Activated CD4-positive, CD25-positive, alpha-beta regulatory T cell (primary cell): ENCODE measurements around the gene PTPRE.

Experiments
- DNase-seq, 4 experiments: peaks; one replicate each; lab custom pipeline; 2025; lab: John Stamatoyannopoulos, UW

The PTPRE gene

GRCh38 chr10:127906548-127907377 is at the start of gene PTPRE:
PTPRE (plus strand) TSS chr10:127907103; CDS start chr10:128040882, 133,779 bp downstream.
- peak; percentile 40 to 51 (median 42) for DNase-seq

GRCh38 chr10:127860592-127860991 is 46.3 kb upstream of the PTPRE start:
- DNase-seq, result no peak

DNA sequence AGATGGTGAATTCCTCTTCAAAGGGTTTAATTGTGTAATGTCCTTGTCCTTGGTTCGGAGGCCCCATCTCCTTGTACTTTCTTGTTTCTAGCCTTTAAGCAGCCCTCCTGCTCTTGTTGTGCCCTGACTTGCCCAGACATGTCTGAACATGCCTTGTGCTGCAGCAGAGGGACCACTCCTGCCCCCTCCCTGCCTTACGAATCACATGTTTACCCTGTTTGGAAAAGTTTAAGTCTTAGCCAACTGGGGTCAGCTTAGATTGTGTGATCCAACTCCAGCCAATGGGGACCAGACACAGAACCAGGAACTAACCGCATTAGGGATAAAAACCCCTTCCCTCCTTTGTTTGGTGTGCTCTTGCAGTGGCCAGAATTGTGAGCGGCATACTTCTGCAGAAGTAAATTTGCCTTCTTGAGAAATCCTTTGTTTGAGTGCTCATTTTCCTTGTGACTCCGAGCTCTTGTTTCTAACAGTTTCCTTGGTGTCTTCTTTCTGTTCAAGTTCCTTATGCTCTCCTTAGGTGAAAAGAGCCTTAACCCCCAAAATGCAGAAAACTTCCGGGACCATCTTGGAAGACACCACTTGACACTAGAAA is 43.6 kb upstream of the PTPRE start:
- no peak for DNase-seq

- DNase-seq, result no peak
Measured at GRCh38 chr10:127866276-127867013, 40.5 kb upstream of the PTPRE start.

- DNase-seq, result no peak
Measured at GRCh38 chr10:127867805-127868204, 39.1 kb upstream of the PTPRE start.

- no peak for DNase-seq
Measured at GRCh38 chr10:127869329-127869728, 37.6 kb upstream of the PTPRE start.

- no peak for DNase-seq
Measured at GRCh38 chr10:127871631-127872010, 35.3 kb upstream of the PTPRE start.

DNA sequence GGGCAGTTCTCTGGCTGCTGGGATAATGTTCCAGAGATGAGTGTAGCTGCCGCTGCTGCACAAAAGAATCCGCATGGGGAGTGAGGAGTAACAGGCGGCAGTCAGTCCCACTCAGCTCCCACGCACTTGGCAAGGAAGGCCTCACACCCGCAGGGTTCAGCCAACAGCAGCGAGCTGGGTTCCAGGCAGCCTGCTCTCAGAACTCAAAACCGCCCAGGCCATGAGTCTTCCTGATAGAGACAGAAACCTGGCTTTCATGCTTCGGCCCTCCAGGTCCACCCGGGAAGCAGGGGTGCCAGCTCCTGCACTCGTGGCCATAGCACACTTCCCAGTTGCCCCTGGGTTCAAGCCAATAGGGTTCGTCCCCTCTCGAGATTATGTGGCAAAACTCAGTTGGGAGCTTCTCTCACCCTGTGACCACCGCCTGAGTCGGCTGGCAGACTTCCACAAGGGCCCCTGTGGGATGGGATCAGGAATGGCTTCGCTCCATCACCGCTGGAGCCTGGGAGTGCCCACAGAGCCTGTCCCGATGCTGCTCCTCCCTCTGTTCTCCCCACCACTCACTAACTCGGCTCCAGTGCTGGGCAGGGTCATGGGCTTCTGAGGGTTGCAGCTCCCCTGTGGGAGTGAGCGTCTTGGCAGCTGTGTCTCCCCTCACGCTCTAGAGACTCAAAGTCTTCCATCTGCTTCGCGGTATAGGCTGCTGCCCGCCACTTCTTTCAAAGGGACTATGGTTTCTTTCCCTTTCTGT is 34.7 kb upstream of the PTPRE start:
- DNase-seq, result no peak

- no peak for DNase-seq
Measured at GRCh38 chr10:127872871-127873600, 33.9 kb upstream of the PTPRE start.

DNA sequence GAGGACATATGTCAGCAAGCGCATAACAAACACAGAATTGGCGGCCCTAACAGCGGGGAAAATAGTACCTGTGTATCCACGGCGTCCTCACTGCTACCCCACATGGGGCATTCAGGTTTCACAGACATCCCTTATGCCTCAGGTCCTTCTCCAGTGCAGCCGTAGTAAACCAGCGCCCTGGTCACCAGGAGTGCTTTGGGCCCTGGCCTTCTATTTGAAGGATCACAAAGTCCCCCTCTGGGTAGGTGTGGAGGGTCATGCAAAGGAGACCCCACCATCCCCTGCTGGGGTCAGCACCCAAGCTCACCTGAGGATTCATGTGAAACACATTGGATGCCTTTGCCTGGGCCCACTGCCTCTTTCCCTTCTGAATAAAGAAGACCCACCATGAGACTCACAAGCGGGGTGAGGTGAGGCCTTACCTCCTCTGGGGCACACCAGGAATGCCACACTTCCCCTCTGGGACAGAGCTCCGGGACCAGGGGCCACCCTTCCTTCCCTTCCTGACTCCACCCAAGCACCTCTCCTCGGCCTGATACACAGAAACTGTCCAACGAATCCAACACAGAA is 32.9 kb upstream of the PTPRE start:
- no peak for DNase-seq

DNA sequence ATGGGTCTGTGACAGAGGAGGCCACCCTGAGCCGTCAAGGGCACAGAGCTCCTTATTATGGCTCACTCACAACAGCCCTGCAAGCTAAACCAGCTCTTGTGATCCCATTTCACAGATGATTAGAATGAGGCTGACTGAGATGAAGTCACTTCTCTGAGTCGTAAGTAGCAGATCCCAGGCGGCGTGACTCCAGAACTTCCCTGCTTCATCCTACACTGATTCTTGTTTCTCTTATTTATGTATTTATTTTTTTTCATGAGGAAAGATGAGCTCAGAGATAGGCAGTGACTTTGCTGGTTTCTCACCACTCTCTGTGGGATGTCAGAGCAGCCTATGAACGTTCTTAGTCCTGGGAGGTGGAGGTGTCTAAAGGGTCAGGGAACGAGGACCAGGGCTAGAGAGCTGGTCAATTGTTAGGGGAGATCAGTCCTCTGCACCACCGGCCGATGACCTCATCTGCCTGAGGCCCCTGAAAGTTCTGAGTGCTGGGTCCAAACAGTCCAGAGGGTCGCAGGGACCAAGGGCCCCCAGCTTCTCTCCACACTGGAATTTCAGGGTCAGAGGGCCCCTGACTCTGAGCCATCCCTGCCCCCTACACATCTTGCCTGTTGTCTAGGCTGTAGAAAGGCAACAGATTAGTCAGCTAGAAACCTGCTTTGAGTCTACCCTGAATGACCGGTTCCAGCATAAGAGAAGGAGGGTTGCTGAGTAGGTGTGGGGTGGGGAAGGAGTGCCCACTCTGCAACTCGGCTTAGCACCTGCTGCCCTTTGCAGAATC is 32.0 kb upstream of the PTPRE start:
- DNase-seq, result no peak

- no peak for DNase-seq
Measured at GRCh38 chr10:127875449-127875765, 31.5 kb upstream of the PTPRE start.

DNA sequence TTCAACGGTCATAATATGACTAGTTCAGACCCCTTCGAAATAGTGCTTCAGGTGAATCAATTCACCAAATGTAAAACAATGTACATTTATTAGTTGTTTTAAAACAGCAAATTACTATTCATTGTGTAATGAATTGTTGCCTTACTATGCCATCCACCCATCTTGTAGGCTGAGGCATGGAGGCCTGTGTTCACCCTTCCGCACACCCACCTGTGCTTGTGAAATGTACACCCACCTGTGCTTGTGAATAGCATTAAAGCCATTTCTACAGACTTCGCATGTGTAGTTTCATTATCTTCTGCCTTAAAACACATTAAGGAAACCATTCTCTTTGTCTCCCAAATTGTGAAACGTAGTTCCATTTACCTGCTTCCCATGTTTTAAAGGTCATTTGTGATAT is 31.0 kb upstream of the PTPRE start:
- DNase-seq, result no peak

GRCh38 chr10:127877116-127877515 is 29.8 kb upstream of the PTPRE start:
- no peak for DNase-seq

- DNase-seq, result no peak
Measured at GRCh38 chr10:127877699-127878098, 29.2 kb upstream of the PTPRE start.

DNA sequence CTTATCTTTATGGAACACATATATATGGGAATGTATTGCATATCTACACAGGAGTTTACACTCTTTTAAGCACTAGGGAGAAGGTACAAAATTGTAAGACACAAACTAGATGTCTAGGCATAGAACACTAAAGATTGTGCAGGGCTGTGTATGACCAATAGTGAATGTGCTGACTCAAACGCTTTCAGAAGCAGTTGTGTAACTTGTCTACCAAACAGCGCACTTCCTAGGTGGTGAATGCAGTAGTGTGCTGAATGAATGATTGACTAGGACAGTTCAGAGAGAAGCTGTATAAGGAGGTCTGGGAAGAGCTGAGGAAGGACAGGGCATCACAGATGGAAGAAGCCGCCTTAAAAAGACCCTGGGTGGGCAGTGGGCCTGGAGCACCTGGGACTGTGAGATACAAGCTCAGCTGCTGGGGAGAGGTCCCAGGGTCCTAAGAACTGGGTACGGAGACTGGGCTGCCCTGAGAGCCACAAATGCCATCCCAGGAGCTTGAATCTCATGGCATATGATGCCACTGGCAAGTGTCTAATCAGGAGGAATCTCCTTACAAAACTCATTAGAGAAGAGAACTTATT is 28.3 kb upstream of the PTPRE start:
- DNase-seq, result no peak

DNA sequence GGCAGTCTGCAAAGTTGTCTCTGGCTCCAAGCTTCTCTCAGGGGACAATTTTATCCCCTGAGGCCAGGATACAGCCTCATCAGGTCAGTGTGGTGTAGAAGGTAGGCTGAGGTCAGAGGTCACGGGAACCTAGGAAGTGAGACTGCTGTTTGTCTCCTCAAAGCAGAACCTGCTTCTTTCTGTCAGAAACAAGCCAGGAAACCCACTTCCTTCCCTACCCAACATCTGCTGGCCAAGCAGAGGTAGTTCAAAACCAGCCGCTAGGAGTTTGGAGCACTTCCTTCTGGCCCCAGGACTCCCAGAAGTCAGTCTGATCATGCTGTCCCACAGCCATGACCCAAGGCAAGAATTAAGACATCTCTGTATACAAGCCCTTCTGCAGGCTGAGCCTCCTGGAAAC is 26.3 kb upstream of the PTPRE start:
- no peak for DNase-seq

- DNase-seq, result no peak
Measured at GRCh38 chr10:127881262-127881661, 25.6 kb upstream of the PTPRE start.

GRCh38 chr10:127882391-127882790 is 24.5 kb upstream of the PTPRE start:
- no peak for DNase-seq

DNA sequence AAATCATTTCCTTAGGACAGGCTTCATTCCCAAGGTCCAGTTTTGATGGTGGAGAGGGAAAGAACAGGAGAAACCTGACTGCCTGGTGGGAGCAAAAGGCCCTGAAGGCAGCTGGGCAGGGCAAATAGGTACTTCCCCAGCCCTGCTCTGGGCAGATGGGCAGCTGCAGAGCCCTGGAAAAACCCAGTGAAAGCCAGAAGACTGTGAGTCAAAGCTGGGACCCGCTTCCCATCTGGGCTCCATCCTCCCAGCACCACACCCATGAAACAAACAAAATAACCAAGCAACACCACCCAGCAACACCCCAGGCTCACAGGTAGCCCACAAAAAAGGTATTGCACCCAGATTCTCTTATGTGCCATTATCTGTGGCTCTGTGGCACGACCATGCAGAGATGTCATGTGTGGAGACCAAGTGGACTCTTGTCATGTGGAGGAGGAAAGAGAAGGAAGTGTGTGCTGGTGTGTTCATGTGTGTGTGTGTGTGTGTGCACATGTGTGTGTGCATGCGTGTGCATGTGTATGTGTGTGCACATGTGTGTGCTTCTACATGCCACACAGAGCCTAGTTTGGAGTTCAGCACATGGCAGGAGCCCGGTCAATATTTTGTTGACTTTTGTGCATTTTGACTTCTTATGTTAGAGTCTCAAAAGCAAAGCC is 24.0 kb upstream of the PTPRE start:
- DNase-seq, result no peak
